HG03066 (cell line): Measurements from ENCODE around the gene SERPINA12.

ENCODE experiments used
- ATAC-seq: cut with Tn5 transposase; IDR thresholded peaks from one replicate; pipeline ENCODE4 v1.9.1; 2021; ENCODE audit warnings: low read depth; ENCODE audit not compliant: unreplicated experiment

SERPINA12 gene

GRCh38 chr14:94467728-94468520 lies 41.3 kb downstream of the SERPINA12 start:
- ATAC-seq = no peak

- ATAC-seq = no peak
These were observed 42.4 kb downstream of the SERPINA12 start for GRCh38 chr14:94466706-94467370.

- no peak for ATAC-seq
These were observed 44.2 kb downstream of the SERPINA12 start for GRCh38 chr14:94465042-94465441.

- ATAC-seq = no peak
These were observed 45.0 kb downstream of the SERPINA12 start for GRCh38 chr14:94464290-94464689.

DNA sequence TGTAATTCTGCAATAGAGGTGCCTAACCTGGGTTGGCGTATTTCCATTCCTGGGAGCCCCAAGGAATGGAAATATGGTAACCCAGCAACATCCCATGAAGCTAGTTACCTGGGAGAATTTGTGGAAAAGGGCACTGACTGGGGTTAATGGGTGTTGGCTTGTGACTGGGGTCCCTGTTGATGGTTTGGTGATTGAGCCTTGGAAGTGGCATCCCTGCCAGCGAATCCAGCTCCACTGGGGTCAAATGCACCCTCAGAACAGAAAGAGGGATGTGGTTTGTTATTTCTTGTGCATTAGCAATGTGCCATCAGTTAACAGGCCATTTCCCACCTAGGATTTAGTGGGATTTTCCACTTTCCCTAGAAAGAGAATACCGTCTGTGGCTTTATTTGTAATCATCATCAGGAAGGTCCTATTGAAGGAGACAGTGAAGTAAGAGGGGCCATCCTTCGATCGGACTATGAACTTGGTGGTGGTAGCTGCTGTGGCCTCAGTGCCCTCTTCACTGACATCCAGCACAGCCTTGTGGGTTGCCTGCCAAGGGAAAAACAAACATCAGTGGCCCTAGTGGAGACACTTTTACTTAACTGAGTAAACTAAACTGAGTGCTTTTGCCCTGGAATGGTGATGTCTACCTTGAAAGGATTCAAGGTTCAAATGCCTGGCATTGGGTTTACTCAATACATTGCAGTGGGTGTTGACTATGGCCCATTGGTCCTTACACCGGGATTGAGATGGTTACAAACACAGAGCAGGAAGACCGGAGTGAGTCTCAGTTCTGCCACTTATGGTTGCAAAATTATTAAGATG lies 46.3 kb downstream of the SERPINA12 start:
- no peak for ATAC-seq

GRCh38 chr14:94462219-94462551 lies 47.1 kb downstream of the SERPINA12 start:
- no peak for ATAC-seq

GRCh38 chr14:94461526-94462218 lies 47.6 kb downstream of the SERPINA12 start:
- ATAC-seq = no peak

DNA sequence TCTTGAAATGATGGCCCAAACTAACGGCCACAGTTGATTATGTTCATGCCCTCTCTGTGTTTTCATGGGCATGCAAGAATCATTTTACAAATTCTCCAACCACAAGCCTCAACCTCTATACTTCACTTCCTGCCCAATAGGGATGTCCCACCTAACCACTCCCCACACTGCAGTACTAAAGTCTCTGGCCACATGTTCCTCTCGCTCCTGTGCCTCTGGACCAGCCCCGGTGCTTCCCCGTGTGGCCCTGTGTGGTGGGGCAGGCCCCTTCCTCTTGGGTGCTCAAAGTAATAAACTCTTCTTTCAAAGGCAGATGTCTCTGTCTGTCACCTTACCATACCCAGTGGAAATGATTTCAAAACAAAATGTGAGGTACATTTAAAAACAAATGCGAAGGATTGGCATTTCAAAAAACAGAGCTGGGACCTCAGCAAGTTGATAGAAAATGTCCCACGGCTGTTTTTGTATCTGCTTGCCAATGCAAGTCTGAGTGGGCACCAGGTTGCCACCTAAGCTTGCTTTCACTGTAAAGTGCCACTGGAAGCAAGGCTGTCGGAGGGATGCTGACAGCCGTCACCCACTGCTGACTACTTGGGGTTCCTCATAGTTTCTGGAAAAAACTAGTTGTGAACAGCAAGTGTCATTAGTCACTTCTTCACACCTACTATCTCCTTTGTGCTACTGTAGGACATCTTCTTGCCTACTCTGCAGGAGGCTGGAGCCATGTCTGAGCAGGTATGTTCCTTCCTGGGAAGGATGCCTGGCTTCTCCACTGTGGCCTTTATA lies 48.4 kb downstream of the SERPINA12 start:
- no peak for ATAC-seq

DNA sequence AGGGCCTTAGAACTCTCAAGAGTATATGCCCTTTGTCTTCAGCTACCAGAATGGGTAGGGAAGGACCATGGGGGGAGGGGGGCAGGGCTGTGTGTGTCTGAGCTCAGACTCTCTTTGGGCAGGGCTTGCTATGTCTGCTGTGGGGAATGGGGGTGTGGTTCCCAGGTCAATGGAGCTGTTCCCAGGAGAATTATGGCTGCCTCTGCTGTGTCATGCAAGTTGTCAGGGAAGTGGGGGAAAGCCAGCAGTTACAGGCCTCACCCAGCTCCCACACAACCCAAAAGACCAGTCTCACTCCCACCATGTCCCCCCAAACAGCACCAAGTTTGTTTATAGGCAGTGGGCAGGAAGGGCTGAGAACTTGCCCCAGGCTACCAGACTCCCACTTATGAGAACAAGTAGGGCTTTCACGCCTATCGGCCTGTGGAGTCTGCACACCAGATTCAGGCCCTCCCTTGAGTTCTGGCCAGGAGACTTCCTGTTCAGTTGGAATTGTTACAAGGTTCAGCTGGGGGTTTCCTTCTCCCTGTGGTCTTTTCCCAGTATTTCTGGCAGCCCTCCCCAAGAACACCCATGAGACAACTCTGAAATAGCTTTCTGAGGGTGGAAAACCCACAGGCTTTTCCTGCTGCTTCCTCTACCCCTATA lies 50.6 kb downstream of the SERPINA12 start:
- ATAC-seq = no peak

DNA sequence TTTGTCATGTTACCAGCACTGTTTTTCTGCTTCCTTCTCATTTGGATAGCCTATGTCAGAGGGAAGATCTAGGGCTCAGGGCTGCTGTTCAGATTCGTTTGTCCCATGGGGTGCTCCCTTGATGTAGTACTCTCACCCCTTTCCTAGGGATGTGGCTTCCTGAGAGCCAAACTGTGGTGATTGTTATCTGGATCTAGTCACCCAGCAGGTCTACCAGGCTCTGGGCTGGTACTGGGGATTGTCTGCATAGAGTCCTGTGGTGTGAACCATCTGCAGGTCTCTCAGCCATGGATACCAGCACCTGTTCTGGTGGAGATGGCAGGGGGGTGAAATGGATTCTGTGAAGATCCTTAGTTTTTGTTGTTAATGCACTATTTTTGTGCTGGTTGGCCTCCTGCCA lies 51.2 kb downstream of the SERPINA12 start:
- no peak for ATAC-seq

GRCh38 chr14:94455928-94456327 lies 53.3 kb downstream of the SERPINA12 start:
- ATAC-seq = no peak

DNA sequence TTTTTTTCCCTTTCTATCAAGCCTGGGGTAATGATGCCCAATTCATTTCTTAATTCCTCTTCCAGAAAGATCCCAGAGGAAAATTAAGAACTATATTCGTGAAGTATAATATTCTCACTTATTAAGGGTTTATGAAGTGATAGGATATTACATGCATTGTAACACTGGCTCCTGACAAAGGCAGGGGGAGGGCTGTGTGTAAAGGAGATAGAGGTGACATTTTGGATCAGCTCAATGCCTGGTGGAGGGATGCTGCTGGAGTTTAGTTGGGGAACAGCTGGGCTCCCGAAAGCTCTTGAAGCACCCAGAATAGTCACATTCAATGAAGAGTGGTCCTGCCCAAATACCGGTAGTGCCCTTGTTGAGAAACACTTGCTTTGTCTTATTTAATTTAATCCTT lies 57.4 kb downstream of the SERPINA12 start:
- ATAC-seq = no peak

DNA sequence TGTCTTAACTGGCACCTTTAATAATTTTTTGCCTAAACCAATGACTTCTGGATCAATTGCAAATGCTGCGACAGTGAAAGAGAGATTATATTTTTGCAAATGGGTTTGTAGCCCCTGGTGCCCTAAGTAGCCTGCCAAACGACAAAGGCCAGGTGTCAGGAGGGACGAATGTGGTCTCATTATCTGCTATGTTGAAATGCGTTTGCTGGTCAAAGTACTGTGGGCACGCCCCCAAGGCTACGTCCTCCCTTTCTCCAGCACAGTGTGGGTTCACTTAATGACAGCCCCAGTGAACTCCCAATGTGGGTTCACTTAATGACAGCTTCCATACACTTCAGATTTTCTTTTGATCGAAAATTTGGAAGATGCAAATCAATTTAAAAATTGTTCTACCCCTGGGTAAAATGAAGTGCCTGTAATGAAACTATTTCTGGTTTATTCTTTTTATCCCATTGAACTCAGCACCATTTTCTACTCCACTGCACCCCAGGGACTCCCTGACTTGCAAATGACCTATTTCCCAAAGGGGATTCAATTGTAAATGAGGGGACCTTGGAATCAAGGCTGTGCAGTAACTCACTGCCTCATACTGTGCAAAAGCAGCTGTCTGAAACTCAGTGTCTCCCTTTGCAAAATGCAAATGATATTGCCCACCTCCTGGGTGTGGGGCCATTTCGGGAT lies 58.0 kb downstream of the SERPINA12 start:
- ATAC-seq = no peak

DNA sequence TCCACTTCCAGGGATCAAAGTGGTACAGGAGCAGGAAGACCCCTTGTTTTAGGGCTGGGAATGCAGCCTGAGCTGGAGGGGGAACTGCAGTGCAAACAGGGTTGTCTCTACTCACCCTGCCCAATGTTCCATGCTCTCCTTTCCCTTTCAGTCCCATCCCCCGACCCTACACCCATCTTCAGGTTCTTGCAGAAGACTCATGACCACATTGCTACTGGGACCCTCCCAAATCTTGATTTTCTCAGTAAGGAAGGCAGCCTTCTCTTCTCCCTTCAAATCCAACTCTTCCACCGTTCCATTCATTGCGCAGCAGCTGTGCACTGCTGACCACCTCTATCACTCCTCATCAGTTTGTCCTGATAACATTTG lies 58.6 kb downstream of the SERPINA12 start:
- ATAC-seq = no peak

DNA sequence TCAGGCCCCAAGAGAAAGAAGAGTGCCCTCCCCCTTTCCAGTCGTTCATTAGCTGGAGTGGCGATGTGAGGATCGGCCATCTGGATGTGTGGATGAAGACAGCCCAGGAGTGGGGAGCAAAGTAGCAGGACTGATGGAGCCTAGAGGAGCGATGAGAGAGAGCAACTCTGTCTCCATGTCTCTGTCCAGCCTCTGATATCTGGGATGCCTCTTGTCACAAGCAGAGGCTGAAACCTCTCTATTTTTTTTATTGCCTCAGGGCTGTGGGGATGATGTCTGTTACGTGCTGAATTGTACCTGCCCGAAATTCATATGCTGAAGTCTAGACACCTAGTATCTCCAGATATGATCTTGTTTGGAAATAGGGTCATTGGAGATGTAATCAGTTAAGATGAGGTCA lies 59.3 kb downstream of the SERPINA12 start:
- ATAC-seq = no peak

DNA sequence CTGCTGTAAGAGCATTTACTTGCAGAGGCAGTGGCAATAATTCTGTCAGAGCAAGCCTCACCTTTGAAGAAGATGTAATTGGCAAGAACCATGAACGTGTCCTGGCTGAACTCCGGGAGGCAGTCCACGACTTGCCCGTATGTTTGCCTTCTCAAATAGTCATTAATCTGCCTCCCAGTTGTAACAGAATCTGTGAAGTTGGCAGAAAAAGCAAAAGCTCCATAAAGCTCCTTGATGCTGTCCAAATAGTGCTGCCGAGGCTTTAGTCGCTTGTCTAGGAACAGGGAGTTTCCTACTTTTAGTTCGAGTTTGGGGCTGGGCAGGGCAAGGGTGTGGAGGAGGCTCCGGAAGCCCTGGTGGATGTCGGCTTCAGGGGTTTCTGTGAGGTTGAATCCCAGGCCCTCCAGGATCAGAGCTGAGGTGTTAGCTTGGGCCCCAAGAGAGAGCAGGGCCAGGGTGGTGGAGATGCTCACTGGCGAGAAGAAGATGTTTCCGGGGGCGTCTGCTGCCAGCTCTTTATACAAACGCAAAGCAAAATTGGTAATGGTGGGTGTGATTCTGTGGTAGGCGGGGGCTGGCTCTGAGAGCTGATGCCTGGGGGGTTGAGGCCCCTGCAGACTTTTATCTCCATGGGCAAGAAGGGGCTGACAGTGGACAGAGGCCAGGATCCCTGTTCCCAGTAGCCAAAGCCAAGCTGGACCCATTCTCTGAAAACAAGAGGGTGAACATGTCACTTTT lies 61.0 kb downstream of the SERPINA12 start:
- no peak for ATAC-seq

- no peak for ATAC-seq
These were observed 62.1 kb downstream of the SERPINA12 start for GRCh38 chr14:94447206-94447605.

DNA sequence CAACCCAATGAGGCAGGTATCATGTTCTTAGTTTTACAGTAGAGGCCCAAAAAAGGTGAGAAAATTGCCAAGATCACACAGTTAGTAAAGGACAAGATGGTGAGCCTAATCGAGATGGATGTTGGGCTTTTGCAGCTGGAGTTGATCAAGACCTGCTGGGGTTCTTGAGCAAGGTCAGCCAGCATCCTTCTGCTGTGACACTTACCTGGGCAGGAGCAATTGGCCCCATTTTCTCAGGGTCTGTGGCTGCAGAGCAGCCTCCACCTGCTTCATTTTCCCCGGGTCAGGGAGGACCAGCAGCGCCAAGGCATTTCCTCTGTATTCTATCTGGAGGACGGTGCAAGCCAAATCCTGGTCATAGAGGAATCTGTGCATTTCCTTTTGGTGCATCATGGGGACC lies 63.1 kb downstream of the SERPINA12 start:
- no peak for ATAC-seq
